Measurements from ENCODE around the gene OPCML. TPM values are rescaled to one million over a fixed set of nuclear protein-coding genes. Genes with fewer than 3 reads are reported as not detected.
A peak's percentile ranks its signal among the peaks of the same experiment; 100 is the strongest.

OPCML gene
- total RNA-seq, 1 experiment from 2014 or later = 0.94 TPM

GRCh38 chr11:133498969-133499368 is 33.3 kb downstream of the OPCML start:
- Histone ChIP-seq H3K23me2 (ENCODE audit: insufficient read length, low read depth, low read length, poor library complexity, severe bottlenecking) (no peaks in the 10 kb centered on the region), H4K5ac (ENCODE audit: insufficient read length, low read depth, low read length) (no peak overlapping the region), H2AK5ac (ENCODE audit: insufficient read length, low read length) (no peak overlapping the region), H3K79me1 (ENCODE audit: insufficient read depth, low read depth, low read length, poor library complexity, severe bottlenecking) (no peaks in the 10 kb centered on the region), H3K14ac (ENCODE audit: insufficient read depth, low read length) (no peak overlapping the region), H3K79me2 (ENCODE audit: insufficient read depth, low read length) (no peaks in the 10 kb centered on the region), H3T11ph (ENCODE audit: low read length) (no peak overlapping the region), H3K4ac (ENCODE audit: low read depth, low read length) (no peak overlapping the region), H3K56ac (ENCODE audit: insufficient read length, low read depth, low read length) (no peak overlapping the region), H2BK12ac (ENCODE audit: insufficient read length, low read depth, low read length) (no peak overlapping the region), H2BK120ac (ENCODE audit: low read depth, low read length, poor library complexity, severe bottlenecking) (no peak overlapping the region), H3K23ac (ENCODE audit: insufficient read length, low read depth, low read length) (no peak overlapping the region), H2AFZ (ENCODE audit: low read length) (no peak overlapping the region), H3K9ac (ENCODE audit: extremely low read depth, insufficient read length, low read length) (no peak overlapping the region), H3K18ac (ENCODE audit: insufficient read length, low read depth, low read length) (no peak overlapping the region), H4K8ac (replicated peaks; ENCODE audit: insufficient read length, low read depth, low read length) (no peak overlapping the region), H3K27me3 (ENCODE audit: insufficient read depth, low read length) (no peaks in the 10 kb centered on the region), H3K27ac (ENCODE audit: insufficient read length, low read depth, low read length) (no peak overlapping the region), H3K4me1 (ENCODE audit: insufficient read depth, low read length) (no peaks in the 10 kb centered on the region; the same call in 1 of the 2 replicates), H3K4me2 (ENCODE audit: insufficient read depth, insufficient read length, low read length) (no peak overlapping the region), H3K9me3 (ENCODE audit: control insufficient read depth, low read depth, low read length) (no peaks in the 10 kb centered on the region), H2BK15ac (ENCODE audit: low read depth, low read length) (no peak overlapping the region), H2BK20ac (ENCODE audit: low read depth, low read length, poor library complexity, severe bottlenecking) (no peak overlapping the region), H2BK5ac (ENCODE audit: insufficient read length, low read length) (no peak overlapping the region), H4K20me1 (ENCODE audit: control insufficient read depth, insufficient read depth, insufficient read length) (no peaks in the 10 kb centered on the region), H4K91ac (ENCODE audit: insufficient read length, low read depth, low read length) (no peak overlapping the region)
- DNase-seq = no peak
- peaks cover 0 to 3% of the 10 kb centered on the region in 2 experiments; a peak in 3 of 5 replicates for H3K9me3 Mint-ChIP-seq
- no CpG with 5 or more reads among the region's 7 CpGs for WGBS (ENCODE audit: extremely low coverage, insufficient read length, low lambda C conversion rate)
- no peak overlapping the region for H3K4me3 Mint-ChIP-seq
- no peak for TF ChIP-seq CTCF (conservative IDR thresholded peaks at IDR 0.05)
- peak overlapping the region in 1 of 3 experiments; percentile 11; a peak in 1 of 7 replicates for H3K27ac Mint-ChIP-seq
- H3K36me3 Mint-ChIP-seq (ENCODE audit: insufficient read depth in 1 of 3, low read depth in 3 of 3) = no peaks in the 10 kb centered on the region; a peak in 1 of 7 replicates
- H3K27me3 Mint-ChIP-seq (ENCODE audit: low read depth) = peaks cover 3% of the 10 kb centered on the region
- H3K4me1 Mint-ChIP-seq = peaks cover 21 to 22% of the 10 kb centered on the region in 2 experiments

All from H9 (cell line).